Nephron progenitor cell (in vitro differentiated cells): ENCODE results near the gene SAXO2.
"Not testable (repeated sequence)": the region's sequence is repeated elsewhere in the genome, so short reads cannot be mapped to it uniquely, and the experiment has no call there.

Source experiments
- DNase-seq: peaks from one replicate; pipeline ENCODE4 v3.0.0; 2021
- H3K27ac Mint-ChIP-seq: 2 replicates; pipeline ENCODE4 v1.8.0; 2021; ENCODE audit warnings: mild to moderate bottlenecking, moderate library complexity, mixed read lengths
- H3K27me3 Mint-ChIP-seq: 2 replicates; pipeline ENCODE4 v1.8.0; 2021; ENCODE audit warnings: mild to moderate bottlenecking, low read depth, mixed read lengths; ENCODE audit not compliant: poor library complexity
- H3K36me3 Mint-ChIP-seq: 2 replicates; pipeline ENCODE4 v1.8.0; 2021; ENCODE audit warnings: low read depth, mixed read lengths
- H3K4me1 Mint-ChIP-seq: 2 replicates; pipeline ENCODE4 v1.8.0; 2021; ENCODE audit warnings: mixed read lengths
- H3K4me3 Mint-ChIP-seq: 2 replicates; pipeline ENCODE4 v1.8.0; 2021; ENCODE audit warnings: mild to moderate bottlenecking, moderate library complexity, mixed read lengths
- H3K9me3 Mint-ChIP-seq: 2 replicates; pipeline ENCODE4 v1.8.0; 2021; ENCODE audit warnings: mild to moderate bottlenecking, moderate library complexity, mixed read lengths
- CTCF ChIP-seq: fragments of 200-600 bp; sonication (generic); IDR thresholded peaks from 2 replicates; pipeline ENCODE4 v1.5.0; 2021; ENCODE audit warnings: antibody characterized with exemption

Gene SAXO2

GRCh38 chr15:82272154-82272553 lies 9.5 kb downstream of the SAXO2 start:
- TF ChIP-seq CTCF: no peak
- no peak overlapping the region for H3K27ac Mint-ChIP-seq
- H3K4me3 Mint-ChIP-seq: no peak overlapping the region
- DNase-seq: no peak
- H3K9me3 Mint-ChIP-seq: peaks cover 24% of the 10 kb centered on the region
- no peaks in the 10 kb centered on the region for H3K4me1 Mint-ChIP-seq
- H3K27me3 Mint-ChIP-seq: no peaks in the 10 kb centered on the region
- H3K36me3 Mint-ChIP-seq: peaks cover 17% of the 10 kb centered on the region

GRCh38 chr15:82275410-82275809 lies 12.8 kb downstream of the SAXO2 start:
- no peak for DNase-seq
- H3K27ac Mint-ChIP-seq: no peak overlapping the region
- peaks cover 17% of the 10 kb centered on the region for H3K36me3 Mint-ChIP-seq
- peaks cover 24% of the 10 kb centered on the region for H3K9me3 Mint-ChIP-seq
- peaks cover 14% of the 10 kb centered on the region for H3K27me3 Mint-ChIP-seq
- H3K4me3 Mint-ChIP-seq: no peak overlapping the region
- TF ChIP-seq CTCF: no peak
- no peaks in the 10 kb centered on the region for H3K4me1 Mint-ChIP-seq

GRCh38 chr15:82281276-82281675 lies 18.7 kb downstream of the SAXO2 start:
- not testable (repeated sequence) for H3K27ac Mint-ChIP-seq
- H3K27me3 Mint-ChIP-seq: peaks cover 19% of the 10 kb centered on the region

GRCh38 chr15:82282386-82282785 lies 19.8 kb downstream of the SAXO2 start:
- H3K4me1 Mint-ChIP-seq, DNase-seq, H3K27ac Mint-ChIP-seq, H3K9me3 Mint-ChIP-seq, H3K36me3 Mint-ChIP-seq, H3K4me3 Mint-ChIP-seq: not testable (repeated sequence)
- peaks cover 22% of the 10 kb centered on the region for H3K27me3 Mint-ChIP-seq

More at GRCh38 chr15:82281276-82281675, 18.7 kb downstream of the SAXO2 start:
- TF ChIP-seq CTCF: peak; percentile 34
- H3K4me1 Mint-ChIP-seq, DNase-seq, H3K9me3 Mint-ChIP-seq, H3K4me3 Mint-ChIP-seq, H3K36me3 Mint-ChIP-seq: not testable (repeated sequence)

GRCh38 chr15:82284381-82284780 lies 21.8 kb downstream of the SAXO2 start:
- H3K36me3 Mint-ChIP-seq, H3K4me1 Mint-ChIP-seq, DNase-seq, H3K4me3 Mint-ChIP-seq, H3K27ac Mint-ChIP-seq: not testable (repeated sequence)
- Mint-ChIP-seq H3K9me3 (peaks cover 17% of the 10 kb centered on the region), H3K27me3 (peaks cover 11% of the 10 kb centered on the region)

- H3K36me3 Mint-ChIP-seq, H3K4me1 Mint-ChIP-seq, DNase-seq, H3K4me3 Mint-ChIP-seq, H3K27ac Mint-ChIP-seq, H3K27me3 Mint-ChIP-seq: not testable (repeated sequence)
- peaks cover 25% of the 10 kb centered on the region for H3K9me3 Mint-ChIP-seq
These were observed 23.9 kb downstream of the SAXO2 start for GRCh38 chr15:82286475-82286874.

- peaks cover 14% of the 10 kb centered on the region for H3K27me3 Mint-ChIP-seq
- H3K4me1 Mint-ChIP-seq, H3K27ac Mint-ChIP-seq, H3K36me3 Mint-ChIP-seq, DNase-seq, H3K4me3 Mint-ChIP-seq: not testable (repeated sequence)
- peaks cover 25% of the 10 kb centered on the region for H3K9me3 Mint-ChIP-seq
These were observed 25.6 kb downstream of the SAXO2 start for GRCh38 chr15:82288202-82288601.

GRCh38 chr15:82292271-82292670 lies 29.7 kb downstream of the SAXO2 start:
- Mint-ChIP-seq H3K27me3 (peaks cover 12% of the 10 kb centered on the region), H3K4me1 (no peaks in the 10 kb centered on the region), H3K9me3 (peaks cover 25% of the 10 kb centered on the region), H3K4me3 (no peak overlapping the region), H3K27ac (no peak overlapping the region), H3K36me3 (no peaks in the 10 kb centered on the region)
- TF ChIP-seq CTCF: no peak
- DNase-seq: no peak
